GM12801 (cell line): Measurements from ENCODE around the gene BRD3.

Experiments used
- TF ChIP-seq, protein P1 (sequence below): IDR thresholded peaks from one replicate; pipeline ENCODE4 v1.5.1; 2011; ENCODE audit warnings: control low read depth; ENCODE audit not compliant: insufficient read length; ENCODE audit errors: extremely low read depth

The BRD3 gene

DNA sequence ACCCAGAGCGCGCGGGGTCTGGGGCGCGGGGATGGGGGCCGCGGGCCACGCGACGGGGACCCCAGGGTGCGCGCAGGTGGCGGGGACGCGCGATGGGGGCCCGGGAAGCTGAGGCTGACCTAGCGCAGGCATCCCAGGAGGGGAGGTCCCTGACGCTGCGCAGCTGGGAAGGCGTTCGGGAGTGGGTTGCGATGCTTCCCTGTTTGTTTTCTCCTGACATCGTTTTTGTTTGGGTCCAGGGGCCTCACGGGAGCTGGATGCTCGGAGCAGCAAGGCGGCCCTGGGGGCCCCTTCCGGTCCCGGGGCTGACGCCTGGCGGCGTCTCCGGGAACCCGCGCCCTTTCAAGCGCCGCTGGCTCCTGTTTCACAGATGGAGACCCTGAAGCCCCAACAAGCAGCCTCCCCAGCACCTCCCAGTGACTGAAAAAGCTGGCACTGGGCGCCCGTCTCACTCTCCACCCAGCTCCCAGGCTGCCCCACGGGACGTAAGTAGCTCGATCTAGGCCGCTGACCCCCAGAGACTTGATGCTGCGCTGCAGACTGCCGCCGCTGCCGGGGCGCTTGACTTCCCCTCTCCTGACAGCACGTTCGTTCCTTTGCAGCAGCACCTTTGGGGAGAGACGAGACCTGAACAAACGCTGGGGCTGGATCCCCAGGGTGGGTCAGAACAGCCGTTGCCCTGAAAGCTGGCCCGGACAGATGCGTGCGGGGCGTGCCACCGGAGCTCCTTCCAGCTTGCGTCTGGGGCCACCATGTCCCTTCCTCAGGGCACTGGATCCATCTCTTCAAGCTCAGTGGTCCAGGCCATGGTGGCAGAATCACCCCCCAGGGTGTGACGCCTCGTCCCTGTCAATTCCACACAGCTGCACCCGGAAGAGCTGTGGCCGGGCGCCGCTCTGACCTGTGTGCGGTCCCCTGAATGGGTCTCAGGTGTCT lies 42.0 kb downstream of the BRD3 start:
- TF ChIP-seq, protein P1, sequence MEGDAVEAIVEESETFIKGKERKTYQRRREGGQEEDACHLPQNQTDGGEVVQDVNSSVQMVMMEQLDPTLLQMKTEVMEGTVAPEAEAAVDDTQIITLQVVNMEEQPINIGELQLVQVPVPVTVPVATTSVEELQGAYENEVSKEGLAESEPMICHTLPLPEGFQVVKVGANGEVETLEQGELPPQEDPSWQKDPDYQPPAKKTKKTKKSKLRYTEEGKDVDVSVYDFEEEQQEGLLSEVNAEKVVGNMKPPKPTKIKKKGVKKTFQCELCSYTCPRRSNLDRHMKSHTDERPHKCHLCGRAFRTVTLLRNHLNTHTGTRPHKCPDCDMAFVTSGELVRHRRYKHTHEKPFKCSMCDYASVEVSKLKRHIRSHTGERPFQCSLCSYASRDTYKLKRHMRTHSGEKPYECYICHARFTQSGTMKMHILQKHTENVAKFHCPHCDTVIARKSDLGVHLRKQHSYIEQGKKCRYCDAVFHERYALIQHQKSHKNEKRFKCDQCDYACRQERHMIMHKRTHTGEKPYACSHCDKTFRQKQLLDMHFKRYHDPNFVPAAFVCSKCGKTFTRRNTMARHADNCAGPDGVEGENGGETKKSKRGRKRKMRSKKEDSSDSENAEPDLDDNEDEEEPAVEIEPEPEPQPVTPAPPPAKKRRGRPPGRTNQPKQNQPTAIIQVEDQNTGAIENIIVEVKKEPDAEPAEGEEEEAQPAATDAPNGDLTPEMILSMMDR: no peak

DNA sequence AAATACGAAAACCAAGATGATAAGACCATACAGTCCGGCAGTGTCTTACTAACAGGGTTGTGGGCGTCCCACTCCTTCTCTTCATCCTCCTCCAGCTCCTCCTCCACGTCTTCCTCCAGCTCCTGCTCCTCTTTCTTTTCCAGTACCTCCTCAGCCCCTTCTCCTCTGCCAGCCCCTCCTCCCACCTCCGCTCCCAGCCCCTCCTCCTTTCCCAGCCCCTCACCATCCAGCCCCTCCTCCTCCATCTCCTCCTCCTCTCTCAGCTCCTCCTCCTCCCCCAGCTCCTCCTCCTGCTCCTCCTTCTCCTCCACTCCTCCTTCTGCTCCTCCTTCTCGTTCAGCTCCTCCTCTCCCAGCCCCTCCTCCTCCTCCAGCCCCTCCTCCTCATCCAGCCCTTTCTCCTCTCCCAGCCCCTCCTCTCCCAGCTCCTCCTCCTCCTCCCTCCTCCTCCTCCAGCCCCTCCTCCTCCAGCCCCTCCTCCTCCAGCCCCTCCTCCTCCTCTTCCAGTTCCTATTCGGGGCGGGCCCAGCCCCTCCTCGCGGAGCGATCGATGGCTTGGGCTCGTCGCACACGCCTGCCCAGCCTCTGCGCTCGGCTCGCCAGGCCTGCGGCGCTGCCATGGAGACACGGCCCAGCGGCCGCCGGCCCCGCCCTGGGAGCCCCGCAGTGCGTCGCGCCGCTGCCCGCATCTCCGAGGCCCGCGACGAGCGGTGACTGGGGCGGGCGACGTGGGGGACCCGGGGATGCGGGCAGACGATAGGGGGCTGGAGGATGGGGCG lies 42.8 kb downstream of the BRD3 start, which contains the start of gene BRD3OS:
Gene BRD3OS (plus strand): TSS at position 654 of the 778 bp plus-strand sequence. CDS start 1,267 bp downstream, outside the sequence.
- TF ChIP-seq, protein P1: no peak

DNA sequence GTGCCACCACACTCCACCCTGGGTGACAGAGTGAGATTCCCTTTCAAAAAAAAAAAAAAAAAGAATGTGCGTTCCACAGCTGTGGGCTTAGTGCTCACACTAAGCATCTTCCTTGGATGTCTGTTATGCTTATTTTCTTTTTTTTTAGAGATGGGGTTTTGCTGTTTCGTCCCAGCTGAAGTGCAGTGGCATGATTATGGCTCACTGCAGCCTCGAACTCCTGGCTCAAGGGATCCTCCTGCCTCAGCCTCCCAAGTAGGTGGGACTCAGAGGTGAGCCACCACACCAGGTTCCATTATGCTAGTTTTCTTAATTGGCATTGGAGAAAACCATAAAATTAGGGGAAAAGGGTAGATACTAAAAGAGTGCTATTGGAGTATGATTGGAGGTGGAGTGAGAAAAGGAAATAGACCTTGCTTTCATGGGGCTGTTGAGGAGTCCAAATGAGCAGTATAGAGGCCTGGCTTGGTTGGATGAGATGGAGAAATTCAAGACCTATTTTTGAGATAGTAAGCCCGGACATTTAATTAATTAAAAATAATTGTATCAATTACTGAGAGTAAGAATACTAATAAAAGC lies 43.5 kb downstream of the BRD3 start:
- TF ChIP-seq, protein P1: no peak

DNA sequence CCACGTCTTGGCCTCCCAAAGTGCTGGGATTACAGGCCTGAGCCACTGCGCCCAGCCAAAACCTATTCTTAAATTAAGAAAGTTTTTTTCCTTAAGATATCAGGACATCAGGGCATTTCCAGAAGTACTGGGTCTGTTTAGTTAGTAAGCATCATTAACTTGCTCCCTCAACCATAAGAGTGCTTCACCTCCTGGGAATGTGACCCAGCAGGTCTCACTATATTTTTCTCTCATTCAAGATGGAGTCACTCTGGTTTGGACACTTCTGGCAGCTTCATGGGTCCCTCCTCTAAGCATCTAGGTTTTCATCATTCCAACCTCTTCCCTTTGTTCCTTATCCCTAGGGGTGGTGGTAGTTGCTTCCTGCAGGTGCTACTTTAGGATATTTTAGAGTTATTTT lies 52.9 kb downstream of the BRD3 start:
- TF ChIP-seq, protein P1: no peak

DNA sequence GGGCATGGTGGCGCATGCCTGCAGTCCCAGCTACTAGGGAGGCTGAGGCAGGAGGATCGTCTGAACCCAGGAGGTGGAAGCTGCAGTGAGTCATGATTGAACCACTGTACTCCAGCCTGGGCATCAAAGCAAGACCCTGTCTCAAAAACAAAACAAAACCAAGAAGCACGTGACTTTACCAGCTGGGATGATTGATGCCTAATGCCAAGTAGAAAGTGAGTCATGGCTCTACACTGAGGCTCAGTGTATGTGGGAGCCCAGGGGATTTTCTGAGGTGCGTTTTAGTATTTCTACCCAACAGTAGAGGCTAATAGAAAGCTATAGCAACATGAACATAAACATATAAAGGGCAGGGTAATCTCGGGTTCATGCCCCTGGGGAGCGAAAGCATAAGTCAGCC lies 56.4 kb downstream of the BRD3 start:
- TF ChIP-seq, protein P1: no peak

DNA sequence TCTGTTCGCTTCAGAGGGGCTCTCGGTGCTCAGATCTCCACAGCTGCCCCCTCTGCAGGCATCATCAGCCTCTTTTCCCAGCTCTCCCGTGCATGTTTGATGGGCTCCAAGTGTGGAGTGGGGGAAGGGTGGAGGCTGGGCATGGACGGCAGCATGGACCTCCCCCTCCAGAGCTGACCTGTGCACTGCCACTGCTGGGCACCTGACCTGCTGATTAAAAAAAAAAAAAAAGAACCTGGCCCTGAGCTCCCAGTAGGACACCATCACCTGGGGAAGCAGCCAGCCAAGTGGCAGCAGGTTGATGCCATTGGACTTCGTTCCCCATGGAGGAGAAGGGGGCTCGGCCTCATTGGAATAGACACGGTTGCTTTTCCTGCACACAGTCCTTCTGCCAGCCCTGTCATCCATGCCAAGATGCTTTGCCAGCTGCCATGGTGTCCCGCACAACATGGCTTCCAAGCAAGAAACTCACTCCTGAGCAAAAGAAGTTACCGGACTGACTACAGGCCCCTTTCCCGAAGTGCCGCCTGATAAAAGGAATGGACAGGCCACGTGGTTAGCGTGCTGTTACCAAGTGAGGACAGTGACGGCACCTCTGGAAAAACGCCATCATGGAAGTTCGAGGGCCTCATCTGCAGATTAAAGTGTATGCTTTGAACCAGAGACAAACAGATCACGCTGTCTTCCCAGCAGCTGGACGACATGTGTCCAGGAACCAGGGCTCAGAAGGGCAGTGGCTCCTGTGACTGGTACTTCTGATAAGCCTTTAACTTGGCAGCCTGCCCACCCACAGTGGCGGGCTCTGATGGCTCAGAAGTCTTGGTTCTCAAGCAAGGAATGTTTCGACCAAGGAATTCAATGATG lies 57.3 kb downstream of the BRD3 start:
- TF ChIP-seq, protein P1: no peak
